Neutrophil (primary cell): ENCODE results near the gene MCOLN3.

Experiments
- H3K27ac ChIP-seq: fragments of 200-600 bp; sonication (generic); 2 replicates; pipeline ENCODE4 v1.5.1; 2016; ENCODE audit warnings: mild to moderate bottlenecking, moderate library complexity
- H3K27me3 ChIP-seq: fragments of 200-600 bp; sonication (generic); 2 replicates; pipeline ENCODE4 v1.6.0; 2016; ENCODE audit warnings: mild to moderate bottlenecking
- H3K36me3 ChIP-seq: fragments of 200-600 bp; sonication (generic); 2 replicates; pipeline ENCODE4 v1.5.1; 2017
- H3K4me1 ChIP-seq, 2 experiments: fragments of 200-600 bp in 1 of 2; sonication (generic) in 1 of 2; 1 replicate in 1 of 2; 2 replicates in 1 of 2; pipeline versions ENCODE4 v1.5.1 to v1.6.1; 2013 to 2016; ENCODE audit warnings: low read depth in 1 of 2, low read length in 1 of 2, mild to moderate bottlenecking in 1 of 2, moderate library complexity in 1 of 2; ENCODE audit not compliant: control insufficient read depth in 1 of 2, insufficient read depth in 1 of 2
- H3K4me3 ChIP-seq, 2 experiments: fragments of 200-600 bp in 1 of 2; sonication (generic) in 1 of 2; 1 replicate in 1 of 2; 2 replicates in 1 of 2; pipeline ENCODE4 v1.5.1; 2013 to 2016; ENCODE audit warnings: low read depth in 1 of 2, low read length in 1 of 2, mild to moderate bottlenecking in 1 of 2, moderate library complexity in 1 of 2
- H3K9me3 ChIP-seq: fragments of 200-600 bp; sonication (generic); 2 replicates; pipeline ENCODE4 v1.5.1; 2016
- TF ChIP-seq, protein P1 (sequence below): fragments of 200-600 bp; sonication (generic); IDR thresholded peaks from 2 replicates; pipeline ENCODE4 v1.5.1; 2016; ENCODE audit warnings: antibody characterized with exemption

The MCOLN3 gene

GRCh38 chr1:85048296-85049064 lies at the start of gene MCOLN3:
MCOLN3 (minus strand) TSS chr1:85048500; CDS start chr1:85045360, 3,140 bp downstream.
- TF ChIP-seq, protein P1, sequence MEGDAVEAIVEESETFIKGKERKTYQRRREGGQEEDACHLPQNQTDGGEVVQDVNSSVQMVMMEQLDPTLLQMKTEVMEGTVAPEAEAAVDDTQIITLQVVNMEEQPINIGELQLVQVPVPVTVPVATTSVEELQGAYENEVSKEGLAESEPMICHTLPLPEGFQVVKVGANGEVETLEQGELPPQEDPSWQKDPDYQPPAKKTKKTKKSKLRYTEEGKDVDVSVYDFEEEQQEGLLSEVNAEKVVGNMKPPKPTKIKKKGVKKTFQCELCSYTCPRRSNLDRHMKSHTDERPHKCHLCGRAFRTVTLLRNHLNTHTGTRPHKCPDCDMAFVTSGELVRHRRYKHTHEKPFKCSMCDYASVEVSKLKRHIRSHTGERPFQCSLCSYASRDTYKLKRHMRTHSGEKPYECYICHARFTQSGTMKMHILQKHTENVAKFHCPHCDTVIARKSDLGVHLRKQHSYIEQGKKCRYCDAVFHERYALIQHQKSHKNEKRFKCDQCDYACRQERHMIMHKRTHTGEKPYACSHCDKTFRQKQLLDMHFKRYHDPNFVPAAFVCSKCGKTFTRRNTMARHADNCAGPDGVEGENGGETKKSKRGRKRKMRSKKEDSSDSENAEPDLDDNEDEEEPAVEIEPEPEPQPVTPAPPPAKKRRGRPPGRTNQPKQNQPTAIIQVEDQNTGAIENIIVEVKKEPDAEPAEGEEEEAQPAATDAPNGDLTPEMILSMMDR: no peak
- Histone ChIP-seq H3K27ac (no peak within 1 kb of the TSS), H3K36me3 (no peaks in the 10 kb centered on the region), H3K4me1 (peaks cover 0 to 12% of the 10 kb centered on the region in 2 experiments), H3K4me3 (no peak within 1 kb of the TSS), H3K27me3 (peaks cover 92% of the 10 kb centered on the region), H3K9me3 (no peaks in the 10 kb centered on the region)

DNA sequence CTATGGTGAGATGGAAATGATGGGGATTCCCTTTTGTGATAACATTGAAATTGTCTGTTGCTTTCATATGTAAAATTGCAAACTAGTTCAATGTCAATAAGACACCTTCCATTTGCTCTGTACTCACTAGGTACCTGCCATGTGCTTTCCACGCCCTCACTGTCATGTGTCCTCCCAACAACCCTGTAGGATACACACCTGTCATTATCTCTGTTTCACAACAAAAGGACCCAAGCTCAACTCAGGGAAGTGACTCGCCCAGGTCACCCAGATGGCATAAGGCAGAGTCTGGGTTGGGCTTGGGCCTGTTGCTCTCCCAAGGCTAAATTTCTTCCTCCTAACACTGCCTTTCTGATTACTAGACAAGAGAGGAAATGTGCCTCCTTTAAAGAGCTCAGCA lies 45.3 kb upstream of the MCOLN3 start:
- H3K27me3 ChIP-seq: peaks cover 3% of the 10 kb centered on the region

DNA sequence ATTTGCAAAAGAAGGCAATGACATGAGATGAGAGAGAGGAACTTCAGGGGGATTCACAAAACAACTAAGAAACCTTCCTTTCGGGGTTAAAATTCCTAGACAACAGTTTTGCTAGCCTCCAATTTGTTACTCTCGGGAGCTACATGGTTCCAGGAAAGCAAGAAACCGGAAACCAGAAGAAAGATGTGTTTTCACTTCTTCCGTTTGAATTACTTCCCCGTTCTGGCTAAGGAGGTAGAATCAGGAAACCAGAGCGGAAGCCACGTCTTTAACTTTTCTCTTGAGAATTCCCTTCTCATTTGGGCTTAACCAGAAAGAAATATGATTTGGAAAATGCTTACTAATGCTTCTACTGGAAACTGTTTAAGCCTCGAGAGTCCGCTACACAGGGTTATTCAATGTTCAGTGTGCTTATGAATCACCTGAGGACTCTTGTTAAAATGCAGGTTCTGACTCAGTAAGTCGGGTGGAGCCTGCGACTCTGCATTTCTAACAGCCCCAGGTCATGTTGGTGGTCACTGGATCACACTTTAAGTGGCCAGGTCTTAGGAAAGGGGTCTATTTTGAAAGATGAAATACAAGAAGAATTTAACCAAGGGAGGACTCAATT lies 43.5 kb upstream of the MCOLN3 start:
- H3K4me3 ChIP-seq: no peak overlapping the region
- H3K9me3 ChIP-seq: no peaks in the 10 kb centered on the region
- TF ChIP-seq, protein P1: no peak
- peaks cover 3 to 7% of the 10 kb centered on the region in 2 experiments for H3K4me1 ChIP-seq
- H3K27me3 ChIP-seq: peaks cover 3% of the 10 kb centered on the region
- no peak overlapping the region for H3K27ac ChIP-seq
- H3K36me3 ChIP-seq: no peaks in the 10 kb centered on the region

More for the DNA sequence above, 45.3 kb upstream of the MCOLN3 start:
- H3K4me3 ChIP-seq: no peak overlapping the region
- no peaks in the 10 kb centered on the region for H3K36me3 ChIP-seq
- H3K27ac ChIP-seq: no peak overlapping the region
- TF ChIP-seq, protein P1: no peak
- H3K4me1 ChIP-seq: peaks cover 3 to 7% of the 10 kb centered on the region in 2 experiments
- no peaks in the 10 kb centered on the region for H3K9me3 ChIP-seq

DNA sequence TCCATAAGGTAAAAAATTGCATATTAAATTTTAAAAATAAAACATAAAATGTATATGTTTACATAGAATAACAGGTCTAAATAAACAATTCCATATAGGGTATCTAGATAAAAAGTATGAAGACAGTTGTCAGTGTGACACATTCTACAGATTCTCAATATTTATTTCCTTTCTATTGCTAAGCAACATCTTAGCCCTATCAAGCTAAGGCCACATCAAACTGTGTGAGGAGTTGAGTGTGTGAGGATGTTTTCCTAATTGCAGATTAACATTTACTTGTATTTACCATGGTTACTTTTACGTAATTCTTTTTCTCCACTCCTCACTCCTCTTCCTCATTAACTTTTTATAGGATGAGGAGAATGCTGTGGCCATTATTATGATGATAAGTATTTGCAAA lies 41.9 kb upstream of the MCOLN3 start:
- Histone ChIP-seq H3K36me3 (no peaks in the 10 kb centered on the region), H3K27me3 (peaks cover 3% of the 10 kb centered on the region), H3K9me3 (no peaks in the 10 kb centered on the region), H3K27ac (no peak overlapping the region), H3K4me3 (no peak overlapping the region), H3K4me1 (peaks cover 3 to 7% of the 10 kb centered on the region in 2 experiments)
- TF ChIP-seq, protein P1: no peak

DNA sequence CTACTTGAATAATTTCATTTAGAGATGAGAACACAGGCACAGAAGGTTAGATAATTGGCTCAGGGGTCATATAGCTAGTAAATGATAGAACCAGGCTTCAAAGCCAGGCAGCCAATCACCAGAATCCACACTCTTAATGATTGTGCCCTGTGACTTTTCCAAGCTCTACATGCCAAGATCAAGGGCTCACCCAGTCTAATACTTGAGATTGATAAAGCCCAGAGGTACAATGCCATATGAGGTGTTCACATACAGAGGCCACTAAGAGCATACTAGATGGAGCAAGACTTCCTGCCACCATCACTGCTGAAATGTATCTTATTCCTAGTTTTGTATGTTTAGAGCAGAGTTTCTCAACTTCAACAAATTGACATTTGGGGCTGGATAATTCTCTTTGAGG lies 40.9 kb upstream of the MCOLN3 start:
- Histone ChIP-seq H3K27ac (no peak overlapping the region), H3K9me3 (no peaks in the 10 kb centered on the region), H3K4me1 (peaks cover 3 to 7% of the 10 kb centered on the region in 2 experiments), H3K27me3 (peaks cover 3% of the 10 kb centered on the region), H3K36me3 (no peaks in the 10 kb centered on the region), H3K4me3 (no peak overlapping the region)
- TF ChIP-seq, protein P1: no peak
